Activated naive CD8-positive, alpha-beta T cell treated with anti-CD3 and anti-CD28 coated beads, Interleukin-2, amount 10 ng/mL, durations not matched to agents 7 days and 5 days (primary cell): ENCODE measurements around the gene CFAP410. TPM values are rescaled to one million over a fixed set of nuclear protein-coding genes. Genes with fewer than 3 reads are reported as not detected.

Source experiments
- ATAC-seq: fragments of 150-1000 bp; cut with Tn5 transposase; one replicate; pipeline ENCODE4 v1.10.0; 2021; ENCODE audit warnings: low read depth, moderate library complexity
- POLR2A ChIA-PET: fragments of 350-600 bp; sonication (Branson Sonifier 250); formaldehyde crosslinking; loops from one replicate; lab custom pipeline; 2021; ENCODE audit warnings: antibody characterized with exemption; lab: Charles Lee
- DNase-seq: peaks from one replicate; pipeline ENCODE4 v3.0.0; 2021
- H3K27ac Mint-ChIP-seq: one replicate; pipeline ENCODE4 v1.8.0; 2022; ENCODE audit warnings: mild to moderate bottlenecking, mixed read lengths
- H3K27me3 Mint-ChIP-seq: one replicate; pipeline ENCODE4 v1.8.0; 2022; ENCODE audit warnings: mild to moderate bottlenecking, moderate library complexity, mixed read lengths
- H3K36me3 Mint-ChIP-seq: one replicate; pipeline ENCODE4 v1.8.0; 2021; ENCODE audit warnings: mild to moderate bottlenecking, mixed read lengths
- H3K4me1 Mint-ChIP-seq: one replicate; pipeline ENCODE4 v1.8.0; 2021; ENCODE audit warnings: mixed read lengths
- H3K4me3 Mint-ChIP-seq: one replicate; pipeline ENCODE4 v1.8.0; 2022; ENCODE audit warnings: mild to moderate bottlenecking, moderate library complexity, mixed read lengths
- H3K9me3 Mint-ChIP-seq: one replicate; pipeline ENCODE4 v1.8.0; 2021; ENCODE audit warnings: mixed read lengths
- total RNA-seq, 2 experiments: library from RNA; stranded (reverse); gene quantifications; one replicate each; pipeline ENCODE4 v1.2.3, GENCODE V29; 2021

CFAP410 gene
- total RNA-seq, 2 experiments from 2014 or later = 23.7 TPM

DNA sequence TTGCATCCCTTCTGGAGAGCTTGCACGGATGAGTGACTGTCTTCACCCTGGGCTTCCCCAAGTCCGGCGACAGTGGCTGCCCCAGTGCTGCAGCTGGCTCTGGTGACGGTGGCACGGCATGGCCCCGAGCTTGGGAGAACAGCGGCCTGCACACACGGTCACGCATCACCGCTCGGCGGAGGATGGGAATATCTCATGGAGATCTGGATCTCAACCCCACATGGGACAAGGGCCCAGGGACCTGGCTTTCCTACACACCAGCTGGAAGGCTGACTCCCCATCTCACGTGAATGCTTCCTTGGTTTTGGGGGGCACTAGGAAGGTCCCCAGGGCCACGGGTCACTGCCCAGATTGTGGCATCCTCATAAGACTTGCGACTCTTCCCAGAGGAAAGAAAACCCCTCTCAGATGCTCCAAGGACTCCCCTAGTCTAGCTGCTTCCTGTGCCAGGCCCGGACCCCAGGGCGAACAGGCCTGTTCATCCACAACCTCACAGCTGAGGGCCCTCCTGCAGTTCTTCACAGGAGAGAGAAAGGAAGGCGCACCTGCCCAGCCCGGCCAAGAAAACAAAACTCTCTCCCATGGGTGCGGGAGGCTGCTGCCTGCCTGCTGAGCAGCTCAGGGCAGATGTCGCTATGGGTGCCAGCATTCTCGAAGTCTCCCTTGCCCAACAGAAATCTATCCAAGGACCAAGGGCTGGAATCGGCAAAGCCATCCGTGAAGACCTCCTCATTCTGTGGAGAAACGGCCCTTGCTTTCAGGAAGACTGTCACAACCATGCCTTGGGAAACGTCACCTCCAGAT, 9.9 kb downstream of the CFAP410 start:
- H3K27me3 Mint-ChIP-seq = no peaks in the 10 kb centered on the region
- no peak overlapping the region for H3K27ac Mint-ChIP-seq
- POLR2A ChIA-PET = interaction anchor here (0.8 kb wide), 1 partner anchor 9 kb away, joined by 3 read pairs; no protein-coding TSS in a partner anchor

DNA sequence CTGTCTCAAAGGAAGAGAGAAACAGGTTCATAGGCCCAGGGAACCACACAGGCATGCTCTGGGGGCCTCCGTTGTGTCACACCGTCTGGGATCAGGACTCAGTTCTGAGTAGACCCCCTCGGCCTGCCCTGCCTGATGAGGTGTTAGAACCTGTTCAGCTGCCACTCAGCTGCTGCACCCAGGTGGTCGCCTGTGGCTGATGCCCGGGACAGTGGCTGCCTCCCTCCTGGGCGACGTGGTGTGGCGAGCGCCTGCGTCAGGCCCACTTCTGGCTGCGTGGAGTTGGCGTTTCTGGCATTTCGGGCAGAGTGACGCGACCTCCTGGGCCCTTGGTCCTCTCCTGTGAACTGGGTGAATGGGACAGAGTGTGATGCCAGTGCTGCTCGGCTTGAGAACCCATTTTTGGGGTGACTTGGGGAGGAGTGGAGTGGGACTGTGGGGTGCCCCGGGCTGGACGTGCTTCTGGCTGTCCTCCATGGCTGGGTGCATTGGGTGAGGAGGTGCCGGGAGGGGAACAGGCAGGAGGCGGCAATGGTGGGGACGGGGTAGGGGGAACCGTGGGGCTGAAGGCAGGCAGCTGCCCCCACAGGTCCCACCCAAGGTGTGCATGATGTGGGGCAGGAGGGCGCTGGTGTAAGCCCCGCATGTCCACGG, 10.8 kb downstream of the CFAP410 start:
- no peaks in the 10 kb centered on the region for H3K27me3 Mint-ChIP-seq
- DNase-seq (no peak), ATAC-seq (no peak)
- no peaks in the 10 kb centered on the region for H3K4me1 Mint-ChIP-seq
- H3K9me3 Mint-ChIP-seq = no peaks in the 10 kb centered on the region
- POLR2A ChIA-PET = no interaction called here
- no peak overlapping the region for H3K4me3 Mint-ChIP-seq
- no peaks in the 10 kb centered on the region for H3K36me3 Mint-ChIP-seq
- no peak overlapping the region for H3K27ac Mint-ChIP-seq

More for the DNA sequence above, 9.9 kb downstream of the CFAP410 start:
- no peaks in the 10 kb centered on the region for H3K36me3 Mint-ChIP-seq
- no peaks in the 10 kb centered on the region for H3K4me1 Mint-ChIP-seq
- no peak overlapping the region for H3K4me3 Mint-ChIP-seq
- no peaks in the 10 kb centered on the region for H3K9me3 Mint-ChIP-seq
- no peak for ATAC-seq
- no peak for DNase-seq

DNA sequence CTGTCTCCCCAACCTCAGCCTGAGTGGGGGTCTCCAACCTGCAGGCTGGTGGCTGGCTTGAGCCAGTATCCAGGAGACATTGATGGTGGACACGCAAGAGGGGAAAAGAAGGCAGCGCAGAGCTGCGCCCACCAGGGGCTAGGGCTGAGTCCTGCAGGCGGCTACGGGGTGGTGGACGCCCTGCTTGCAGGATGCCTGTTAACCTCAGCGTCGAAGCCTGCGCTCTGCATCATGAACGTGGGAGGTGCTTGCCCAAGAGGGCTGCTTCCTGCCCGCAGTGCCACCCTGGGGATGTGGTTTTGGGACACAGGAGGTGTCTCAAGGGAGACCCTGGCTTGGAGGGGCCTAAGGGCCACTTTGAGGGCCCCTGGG, 11.6 kb downstream of the CFAP410 start:
- Mint-ChIP-seq H3K27ac (no peak overlapping the region), H3K27me3 (no peaks in the 10 kb centered on the region), H3K4me3 (no peak overlapping the region), H3K4me1 (no peaks in the 10 kb centered on the region), H3K36me3 (no peaks in the 10 kb centered on the region), H3K9me3 (no peaks in the 10 kb centered on the region)
- POLR2A ChIA-PET = no interaction called here
- DNase-seq (no peak), ATAC-seq (no peak)

DNA sequence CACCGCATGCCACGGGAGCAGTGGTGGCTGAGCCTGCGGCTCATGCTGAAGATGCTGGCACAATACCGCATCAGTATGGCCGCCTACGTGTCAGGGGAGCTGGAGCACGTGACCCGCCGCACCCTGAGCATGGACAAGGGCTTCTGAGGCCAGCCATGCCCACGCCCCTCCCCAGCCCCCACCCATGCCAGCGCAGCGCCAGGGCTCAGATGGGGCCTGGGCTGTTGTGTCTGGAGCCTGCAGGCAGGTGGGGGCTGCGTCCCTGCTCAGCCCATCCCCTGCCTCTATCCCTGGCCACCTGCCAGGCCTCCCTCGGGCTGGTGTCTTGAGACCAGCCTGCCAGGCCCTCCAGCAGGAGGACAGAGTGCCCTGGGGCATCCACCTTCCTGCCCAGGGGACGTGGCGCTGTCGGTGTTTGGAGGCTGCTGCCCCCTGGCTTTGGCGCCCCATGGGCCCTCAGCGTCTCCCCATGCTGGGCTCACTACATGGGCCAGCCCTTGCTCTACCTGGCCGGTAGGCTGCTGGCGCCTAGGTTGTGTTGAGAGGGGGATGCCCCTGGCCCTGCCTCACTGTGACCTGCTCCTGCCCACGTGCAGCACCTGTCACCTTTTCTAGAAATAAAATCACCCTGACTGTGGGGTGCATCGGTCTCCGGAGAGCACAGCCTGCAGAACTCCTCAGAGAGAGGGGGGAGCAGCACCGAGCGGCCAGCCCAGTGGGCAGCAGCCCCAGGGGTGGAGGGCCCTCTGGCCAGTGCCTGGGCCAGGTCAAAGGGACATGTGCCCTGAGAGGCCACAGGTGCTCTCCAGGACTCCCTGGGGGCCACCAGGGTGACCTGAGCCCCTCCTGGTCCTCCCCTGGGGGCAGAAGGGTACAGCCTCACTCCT, 12.2 kb downstream of the CFAP410 start:
- no peaks in the 10 kb centered on the region for H3K36me3 Mint-ChIP-seq
- POLR2A ChIA-PET = no interaction called here
- DNase-seq = no peak
- ATAC-seq = no peak
- no peaks in the 10 kb centered on the region for H3K4me1 Mint-ChIP-seq
- H3K27me3 Mint-ChIP-seq = no peaks in the 10 kb centered on the region
- H3K4me3 Mint-ChIP-seq = no peak overlapping the region
- no peak overlapping the region for H3K27ac Mint-ChIP-seq
- no peaks in the 10 kb centered on the region for H3K9me3 Mint-ChIP-seq

DNA sequence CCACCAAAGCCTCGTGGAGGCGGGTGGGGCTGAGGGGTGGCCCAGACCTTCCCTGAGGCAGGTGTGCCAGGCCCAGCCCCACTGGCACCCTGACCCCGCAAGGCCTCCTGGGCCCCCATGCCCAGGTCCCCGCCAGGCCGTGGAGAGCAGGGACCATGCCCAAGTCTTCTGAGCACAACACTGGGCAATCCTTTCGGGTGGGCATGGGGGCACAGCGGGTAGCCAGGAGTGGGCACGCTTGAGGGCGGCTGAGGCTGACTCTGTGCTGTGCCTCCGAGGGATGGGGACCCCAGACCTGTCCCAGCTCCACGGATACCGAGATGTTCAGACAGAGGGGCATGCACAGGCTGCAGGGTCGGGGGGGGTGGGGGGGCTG, 12.9 kb downstream of the CFAP410 start:
- H3K27ac Mint-ChIP-seq = no peak overlapping the region
- ATAC-seq = no peak
- H3K36me3 Mint-ChIP-seq = peaks cover 2% of the 10 kb centered on the region
- no peak overlapping the region for H3K4me3 Mint-ChIP-seq
- H3K9me3 Mint-ChIP-seq = no peaks in the 10 kb centered on the region
- no peaks in the 10 kb centered on the region for H3K27me3 Mint-ChIP-seq
- POLR2A ChIA-PET = no interaction called here
- H3K4me1 Mint-ChIP-seq = no peaks in the 10 kb centered on the region
- no peak for DNase-seq

DNA sequence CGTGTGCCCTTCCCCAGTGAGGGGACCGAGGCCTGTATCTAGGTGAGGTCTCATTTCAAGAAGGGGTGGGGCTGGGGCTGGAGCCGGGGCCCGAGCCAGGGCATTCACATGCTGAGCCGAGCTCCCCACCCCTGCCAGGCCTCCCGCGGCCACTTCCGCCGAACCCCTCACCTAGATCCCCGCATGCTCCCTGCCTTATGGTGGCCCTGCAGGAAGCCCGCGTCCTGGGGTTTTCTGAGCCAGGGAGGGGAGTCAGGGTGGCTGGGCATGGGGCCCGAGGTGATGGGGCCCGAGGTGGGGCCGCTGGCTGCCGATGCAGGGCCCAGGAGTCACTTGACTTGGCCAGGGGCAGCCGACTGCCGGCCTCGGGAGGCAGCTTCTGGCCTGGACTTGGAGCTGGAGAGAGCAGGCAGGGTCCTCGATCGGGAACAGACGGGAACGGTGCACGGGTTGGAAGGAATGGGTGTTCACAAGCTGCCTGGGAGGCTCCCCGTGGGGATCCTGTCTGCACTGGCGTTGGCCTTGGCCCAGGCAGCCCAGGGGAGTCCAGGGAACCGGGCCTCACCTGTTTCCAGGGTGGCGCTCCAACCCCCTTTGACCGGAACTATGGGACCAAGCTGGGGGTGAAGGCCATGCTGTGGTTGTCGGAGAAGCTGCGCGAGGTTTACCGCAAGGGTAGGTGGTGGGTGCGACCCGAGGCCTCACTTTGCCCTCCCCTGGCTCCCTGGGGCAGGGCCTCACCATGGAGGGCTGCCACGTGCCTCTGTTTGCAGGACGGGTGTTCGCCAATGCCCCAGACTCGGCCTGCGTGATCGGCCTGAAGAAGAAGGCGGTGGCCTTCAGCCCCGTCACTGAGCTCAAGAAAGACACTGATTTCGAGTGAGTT, 13.6 kb downstream of the CFAP410 start:
- POLR2A ChIA-PET = no interaction called here
- Mint-ChIP-seq H3K9me3 (no peaks in the 10 kb centered on the region), H3K27me3 (no peaks in the 10 kb centered on the region), H3K4me3 (no peak overlapping the region), H3K27ac (no peak overlapping the region), H3K36me3 (peaks cover 2% of the 10 kb centered on the region), H3K4me1 (no peaks in the 10 kb centered on the region)
- DNase-seq (no peak), ATAC-seq (no peak)

DNA sequence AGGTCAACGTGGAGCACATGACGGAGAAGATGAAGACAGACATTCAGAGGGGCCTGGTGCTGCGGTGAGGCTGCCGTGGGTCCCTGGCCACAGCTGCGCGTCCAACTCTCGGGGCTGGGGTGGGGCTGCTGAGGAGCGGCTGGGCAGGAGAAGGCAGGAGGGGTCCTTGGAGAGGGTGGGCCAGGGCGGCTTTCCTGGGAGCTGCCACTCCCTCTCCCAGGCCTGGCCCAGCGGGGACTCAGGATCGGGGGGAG, 14.4 kb downstream of the CFAP410 start:
- Mint-ChIP-seq H3K4me3 (no peak overlapping the region), H3K36me3 (peaks cover 2% of the 10 kb centered on the region), H3K27ac (no peak overlapping the region), H3K4me1 (no peaks in the 10 kb centered on the region), H3K9me3 (no peaks in the 10 kb centered on the region), H3K27me3 (no peaks in the 10 kb centered on the region)
- POLR2A ChIA-PET = no interaction called here
- DNase-seq = no peak
- ATAC-seq = no peak

DNA sequence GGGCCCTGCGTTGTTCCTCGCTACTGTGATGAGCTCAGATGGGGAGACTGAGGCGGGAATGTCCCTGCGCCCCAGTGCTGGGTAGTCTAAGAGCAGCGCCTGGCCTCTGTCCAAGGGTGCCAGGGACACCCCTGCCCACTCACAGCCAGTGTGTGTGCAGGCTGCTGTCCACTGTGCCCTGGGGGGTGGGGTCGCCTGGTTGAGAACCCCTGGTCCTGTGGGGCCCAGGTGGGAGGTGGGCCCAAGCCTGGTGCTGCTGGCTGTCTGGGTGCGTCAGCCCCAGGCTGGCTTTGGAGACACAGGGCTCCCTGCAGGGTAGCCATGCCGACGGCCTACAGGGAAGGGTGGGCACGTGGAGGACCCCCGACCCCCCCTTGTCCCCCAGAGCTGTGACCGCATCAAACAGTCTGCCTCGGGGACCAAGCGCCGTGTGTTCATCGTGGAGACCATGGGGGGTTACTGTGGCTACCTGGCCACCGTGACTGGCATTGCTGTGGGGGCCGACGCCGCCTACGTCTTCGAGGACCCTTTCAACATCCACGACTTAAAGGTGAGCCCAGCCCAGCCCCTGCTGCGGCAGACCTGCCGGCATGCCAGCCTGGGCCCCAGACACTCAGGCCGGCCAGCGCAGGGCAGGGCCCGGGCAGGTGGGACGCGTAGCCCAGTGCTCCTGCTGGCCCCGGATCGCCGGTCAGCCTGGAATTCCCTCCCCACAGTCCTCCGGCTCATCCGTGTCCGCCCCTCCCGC, 14.9 kb downstream of the CFAP410 start:
- no peak for DNase-seq
- Mint-ChIP-seq H3K4me3 (no peak overlapping the region), H3K27ac (no peak overlapping the region), H3K36me3 (peaks cover 2% of the 10 kb centered on the region), H3K27me3 (no peaks in the 10 kb centered on the region), H3K9me3 (no peaks in the 10 kb centered on the region), H3K4me1 (no peaks in the 10 kb centered on the region)
- POLR2A ChIA-PET = no interaction called here
- no peak for ATAC-seq

DNA sequence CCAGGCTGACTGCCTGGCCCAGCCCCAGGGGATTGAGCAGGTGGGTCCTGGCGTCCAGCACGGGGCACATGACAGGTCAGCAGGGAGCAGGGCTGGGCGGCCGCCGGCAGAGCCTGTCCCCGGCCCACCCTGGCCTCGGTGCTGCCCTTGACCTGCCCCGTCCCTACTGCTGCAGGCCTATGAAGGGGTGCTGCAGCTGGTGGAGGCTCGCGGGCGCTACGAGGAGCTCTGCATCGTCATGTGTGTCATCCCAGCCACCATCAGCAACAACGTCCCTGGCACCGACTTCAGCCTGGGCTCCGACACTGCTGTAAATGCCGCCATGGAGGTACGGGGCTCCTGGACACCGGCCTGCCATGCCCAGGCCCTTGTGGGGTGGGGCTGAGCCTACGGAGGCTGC, 15.6 kb downstream of the CFAP410 start:
- H3K36me3 Mint-ChIP-seq = peaks cover 3% of the 10 kb centered on the region
- POLR2A ChIA-PET = interaction anchor here (0.7 kb wide), 1 partner anchor 30 kb away, joined by 3 read pairs; the partner anchor contains the start of gene TRPM2
- no peak overlapping the region for H3K4me3 Mint-ChIP-seq
- DNase-seq (no peak), ATAC-seq (no peak)
- H3K27me3 Mint-ChIP-seq = no peaks in the 10 kb centered on the region
- H3K9me3 Mint-ChIP-seq = no peaks in the 10 kb centered on the region
- no peak overlapping the region for H3K27ac Mint-ChIP-seq
- H3K4me1 Mint-ChIP-seq = no peaks in the 10 kb centered on the region

DNA sequence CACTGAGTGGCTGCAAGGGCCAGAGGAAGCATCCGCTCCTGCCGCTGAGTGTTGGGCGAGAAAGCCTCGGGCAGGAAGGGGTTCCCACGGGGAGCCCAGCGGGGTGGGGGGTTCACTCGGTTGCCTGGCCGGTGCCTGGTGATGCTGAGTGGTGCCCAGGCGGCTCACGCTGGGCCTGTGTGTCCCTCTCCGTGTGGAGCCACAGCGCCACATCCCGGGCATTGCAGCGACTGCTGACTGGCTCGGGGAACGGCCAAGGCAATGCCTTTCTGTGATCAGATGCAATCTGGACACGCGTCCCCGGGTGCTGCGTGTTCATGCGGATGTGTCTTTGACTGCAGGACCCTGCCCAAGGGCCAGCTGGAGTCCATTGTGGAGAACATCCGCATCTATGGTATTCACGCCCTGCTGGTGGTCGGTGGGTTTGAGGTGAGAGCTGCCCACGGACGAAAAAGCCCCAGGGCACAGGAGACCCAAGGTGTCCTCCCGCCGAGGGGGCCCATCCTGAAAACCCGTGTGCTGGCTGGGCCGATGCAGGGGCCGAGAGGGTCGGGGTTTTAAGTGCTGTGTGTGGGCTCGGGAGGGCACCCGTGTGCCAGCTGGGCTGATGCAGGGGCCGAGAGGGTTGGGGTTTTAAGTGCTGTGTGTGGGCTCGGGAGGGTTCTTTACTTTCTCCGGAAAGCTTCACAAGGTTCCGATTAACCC, 16.4 kb downstream of the CFAP410 start:
- Mint-ChIP-seq H3K36me3 (peaks cover 3% of the 10 kb centered on the region), H3K27ac (no peak overlapping the region)
- POLR2A ChIA-PET = interaction anchor here (0.7 kb wide), 1 partner anchor 31 kb away, joined by 3 read pairs; the partner anchor contains the start of gene TRPM2

DNA sequence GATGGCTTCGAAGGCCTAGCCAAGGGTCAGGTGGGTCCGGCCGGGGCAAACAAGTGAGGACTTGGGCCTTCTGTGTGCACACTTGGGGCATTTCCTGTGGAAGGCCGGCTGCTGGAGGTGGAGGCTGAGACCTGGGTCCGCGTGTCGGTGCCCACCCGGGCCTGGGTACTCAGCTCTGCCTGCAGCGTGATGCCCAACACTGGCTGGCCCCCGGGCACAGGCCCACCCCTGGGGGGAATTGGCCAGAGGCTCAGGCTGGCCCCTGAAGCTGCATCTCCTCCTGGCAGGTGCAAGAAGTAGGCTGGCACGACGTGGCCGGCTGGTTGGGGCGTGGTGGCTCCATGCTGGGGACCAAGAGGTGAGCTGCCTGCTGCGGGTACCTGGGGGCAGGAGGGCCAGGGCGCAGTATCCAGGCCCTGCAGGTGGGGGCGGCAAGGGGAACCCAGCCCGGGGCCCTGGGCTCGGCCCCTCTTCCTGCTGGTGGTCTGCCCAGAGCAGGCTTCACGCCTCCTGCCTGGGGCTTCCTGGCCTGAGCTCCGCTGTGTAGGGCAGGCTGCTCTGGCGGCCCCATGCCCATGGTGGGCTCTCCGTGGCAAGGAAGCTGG, 17.2 kb downstream of the CFAP410 start:
- H3K27me3 Mint-ChIP-seq = no peaks in the 10 kb centered on the region
- no peak for ATAC-seq
- no peaks in the 10 kb centered on the region for H3K9me3 Mint-ChIP-seq
- no peaks in the 10 kb centered on the region for H3K4me1 Mint-ChIP-seq
- DNase-seq = no peak
- peaks cover 3% of the 10 kb centered on the region for H3K36me3 Mint-ChIP-seq
- no peak overlapping the region for H3K27ac Mint-ChIP-seq
- POLR2A ChIA-PET = no interaction called here
- no peak overlapping the region for H3K4me3 Mint-ChIP-seq

More for the DNA sequence above, 16.4 kb downstream of the CFAP410 start:
- no peaks in the 10 kb centered on the region for H3K9me3 Mint-ChIP-seq
- H3K4me3 Mint-ChIP-seq = no peak overlapping the region
- no peaks in the 10 kb centered on the region for H3K4me1 Mint-ChIP-seq
- DNase-seq (no peak), ATAC-seq (no peak)
- no peaks in the 10 kb centered on the region for H3K27me3 Mint-ChIP-seq

DNA sequence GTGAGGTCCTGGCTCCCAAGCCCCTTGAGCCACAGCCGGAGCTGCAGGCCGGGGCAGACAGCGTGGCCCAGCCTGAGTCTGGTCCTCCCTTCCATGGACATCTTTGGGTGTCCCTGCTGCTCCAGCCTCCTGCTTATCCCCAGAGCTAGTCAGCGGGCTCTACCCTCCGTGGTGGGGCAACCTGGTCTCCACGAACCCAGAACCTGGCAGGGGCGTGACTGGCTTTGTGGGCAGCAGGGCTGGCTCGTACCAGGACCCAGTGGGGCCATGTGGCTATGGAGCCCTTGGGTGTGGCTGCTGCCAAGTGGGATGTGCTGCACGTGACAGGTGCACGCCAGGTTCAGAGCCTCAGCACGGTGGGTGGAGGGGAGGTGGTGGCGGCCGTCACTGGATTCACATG, 18.3 kb downstream of the CFAP410 start:
- Mint-ChIP-seq H3K27ac (no peak overlapping the region), H3K36me3 (peaks cover 3% of the 10 kb centered on the region), H3K4me3 (no peak overlapping the region), H3K4me1 (no peaks in the 10 kb centered on the region), H3K9me3 (no peaks in the 10 kb centered on the region), H3K27me3 (no peaks in the 10 kb centered on the region)
- no peak for DNase-seq
- no peak for ATAC-seq
- POLR2A ChIA-PET = no interaction called here
